HUDEP-2 (cell line): ENCODE results near the gene PRR4.

Source experiments
- DNase-seq, 76 experiments: peaks; one replicate each; lab custom pipeline; 2025; ENCODE audit not compliant: unreplicated experiment in 76 of 76; lab: John Stamatoyannopoulos, UW

The PRR4 gene

DNA sequence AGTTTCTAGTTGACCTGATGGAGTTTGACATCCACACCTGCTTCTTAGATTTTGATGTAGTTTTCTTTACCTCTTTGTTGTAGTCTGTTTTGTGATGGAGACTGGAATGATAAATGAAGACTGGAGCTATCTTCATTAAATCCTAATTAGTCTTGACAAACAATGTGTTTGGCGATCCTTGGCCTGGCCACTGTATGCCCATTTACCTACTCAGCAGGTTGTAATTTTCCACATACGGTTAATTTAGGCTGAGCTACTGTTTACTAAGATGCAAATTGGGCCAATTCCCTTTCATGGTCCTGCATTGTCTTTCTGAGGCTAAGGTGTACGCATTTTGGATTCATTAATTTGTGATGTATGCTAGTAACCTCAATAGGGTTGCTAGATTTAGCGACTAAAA lies 46.7 kb downstream of the PRR4 start, which contains the start of gene TAS2R7:
Gene TAS2R7, minus strand, starts transcription at position 41 of the 400 bp plus-strand sequence. CDS start 57 bp downstream, outside the sequence.
- no peak for DNase-seq

- DNase-seq: no peak
These were observed 47.5 kb downstream of the PRR4 start for GRCh38 chr12:10801741-10802140.
